Measurements from ENCODE around the gene KIF1A.

Gene KIF1A, protein sequence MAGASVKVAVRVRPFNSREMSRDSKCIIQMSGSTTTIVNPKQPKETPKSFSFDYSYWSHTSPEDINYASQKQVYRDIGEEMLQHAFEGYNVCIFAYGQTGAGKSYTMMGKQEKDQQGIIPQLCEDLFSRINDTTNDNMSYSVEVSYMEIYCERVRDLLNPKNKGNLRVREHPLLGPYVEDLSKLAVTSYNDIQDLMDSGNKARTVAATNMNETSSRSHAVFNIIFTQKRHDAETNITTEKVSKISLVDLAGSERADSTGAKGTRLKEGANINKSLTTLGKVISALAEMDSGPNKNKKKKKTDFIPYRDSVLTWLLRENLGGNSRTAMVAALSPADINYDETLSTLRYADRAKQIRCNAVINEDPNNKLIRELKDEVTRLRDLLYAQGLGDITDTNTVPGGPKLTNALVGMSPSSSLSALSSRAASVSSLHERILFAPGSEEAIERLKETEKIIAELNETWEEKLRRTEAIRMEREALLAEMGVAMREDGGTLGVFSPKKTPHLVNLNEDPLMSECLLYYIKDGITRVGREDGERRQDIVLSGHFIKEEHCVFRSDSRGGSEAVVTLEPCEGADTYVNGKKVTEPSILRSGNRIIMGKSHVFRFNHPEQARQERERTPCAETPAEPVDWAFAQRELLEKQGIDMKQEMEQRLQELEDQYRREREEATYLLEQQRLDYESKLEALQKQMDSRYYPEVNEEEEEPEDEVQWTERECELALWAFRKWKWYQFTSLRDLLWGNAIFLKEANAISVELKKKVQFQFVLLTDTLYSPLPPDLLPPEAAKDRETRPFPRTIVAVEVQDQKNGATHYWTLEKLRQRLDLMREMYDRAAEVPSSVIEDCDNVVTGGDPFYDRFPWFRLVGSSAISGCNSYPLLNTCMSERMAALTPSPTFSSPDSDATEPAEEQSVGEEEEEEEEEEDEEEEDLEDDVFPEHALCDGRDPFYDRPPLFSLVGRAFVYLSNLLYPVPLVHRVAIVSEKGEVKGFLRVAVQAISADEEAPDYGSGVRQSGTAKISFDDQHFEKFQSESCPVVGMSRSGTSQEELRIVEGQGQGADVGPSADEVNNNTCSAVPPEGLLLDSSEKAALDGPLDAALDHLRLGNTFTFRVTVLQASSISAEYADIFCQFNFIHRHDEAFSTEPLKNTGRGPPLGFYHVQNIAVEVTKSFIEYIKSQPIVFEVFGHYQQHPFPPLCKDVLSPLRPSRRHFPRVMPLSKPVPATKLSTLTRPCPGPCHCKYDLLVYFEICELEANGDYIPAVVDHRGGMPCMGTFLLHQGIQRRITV (N-terminal part only)

DNA sequence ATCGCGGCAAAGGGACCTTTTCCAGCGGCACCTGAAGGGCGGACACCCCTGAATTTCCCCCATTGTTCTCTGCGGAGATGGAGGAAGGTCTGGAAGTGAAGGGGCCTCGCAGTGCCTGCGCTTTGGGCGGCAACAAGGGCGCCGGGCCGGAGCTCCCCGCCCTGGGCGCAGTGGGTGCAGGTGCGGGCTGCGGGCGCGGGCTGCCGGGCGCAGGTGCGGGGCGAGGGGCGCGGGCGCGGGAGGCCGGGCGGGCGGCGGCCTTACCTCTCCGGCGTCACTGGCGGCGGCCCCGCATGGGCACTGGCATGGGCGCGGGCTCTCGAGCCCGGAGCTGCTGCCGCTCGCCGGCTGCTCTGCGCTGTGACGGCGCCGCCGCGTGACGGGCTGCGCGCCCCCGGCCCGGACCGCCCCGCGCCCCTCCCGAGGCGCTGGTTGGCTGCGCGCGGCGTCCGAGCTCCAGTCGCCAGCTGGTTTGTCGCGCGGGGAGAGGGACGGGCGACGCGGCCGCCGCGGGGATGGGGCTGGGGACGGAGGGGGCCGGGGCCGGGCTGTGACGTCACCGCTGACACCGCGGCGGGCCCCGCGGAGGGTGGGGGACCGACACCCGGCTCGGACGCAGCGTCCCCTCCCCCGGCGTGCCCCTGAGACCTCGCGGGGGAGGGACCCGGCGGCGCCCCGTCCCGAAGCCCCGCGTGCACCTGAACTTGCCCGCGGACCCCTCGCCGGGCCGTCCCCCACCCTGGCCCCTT lies at the start of gene KIF1A:
TSS of gene KIF1A (minus strand) at position 362 of the 749 bp plus-strand sequence. CDS start 22,467 bp downstream, outside the sequence.
- no peak for DNase-seq (ENCODE audit: low read depth)

- DNase-seq (ENCODE audit: low read depth), result no peak
Observed at GRCh38 chr2:240869109-240869955, 49.3 kb upstream of the KIF1A start.

DNA sequence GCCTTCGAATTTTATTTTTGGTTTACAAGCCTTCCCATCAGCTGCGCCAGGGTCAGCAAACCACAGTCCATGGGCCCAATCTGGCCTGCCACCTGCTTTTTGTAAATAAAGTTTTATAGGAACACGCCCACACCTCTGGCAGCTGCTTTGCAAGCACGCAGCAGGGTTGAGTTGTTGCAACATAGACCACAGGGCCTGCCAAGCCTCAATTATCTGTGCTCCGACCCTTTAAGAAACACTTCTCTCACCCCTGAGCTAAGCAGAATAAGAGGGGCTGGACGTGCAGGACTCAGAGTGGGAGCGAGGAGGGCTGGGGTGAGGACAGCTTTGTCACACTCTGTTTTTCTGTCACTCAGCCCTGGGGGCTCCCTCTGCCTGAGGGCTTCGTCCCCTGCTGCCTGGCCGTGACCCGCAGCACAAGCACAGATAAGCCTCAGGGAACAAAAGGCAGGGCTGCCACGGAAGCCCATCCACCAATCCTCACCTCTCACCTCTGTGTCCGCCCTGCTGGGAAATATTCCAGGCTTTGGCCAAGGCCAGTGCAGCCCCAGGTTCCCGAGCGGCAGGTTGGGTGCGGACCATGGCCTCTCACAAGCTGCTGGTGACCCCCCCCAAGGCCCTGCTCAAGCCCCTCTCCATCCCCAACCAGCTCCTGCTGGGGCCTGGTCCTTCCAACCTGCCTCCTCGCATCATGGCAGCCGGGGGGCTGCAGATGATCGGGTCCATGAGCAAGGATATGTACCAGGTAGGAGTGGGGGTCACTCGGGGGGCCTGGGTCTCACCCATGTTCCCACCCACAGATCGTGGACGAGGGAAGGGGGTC lies 48.5 kb upstream of the KIF1A start, which contains the start of gene AGXT:
TSS of gene AGXT (plus strand) at position 539 of the 823 bp plus-strand sequence. CDS start at position 581, 42 bp downstream.
- no peak for DNase-seq (ENCODE audit: low read depth)

DNA sequence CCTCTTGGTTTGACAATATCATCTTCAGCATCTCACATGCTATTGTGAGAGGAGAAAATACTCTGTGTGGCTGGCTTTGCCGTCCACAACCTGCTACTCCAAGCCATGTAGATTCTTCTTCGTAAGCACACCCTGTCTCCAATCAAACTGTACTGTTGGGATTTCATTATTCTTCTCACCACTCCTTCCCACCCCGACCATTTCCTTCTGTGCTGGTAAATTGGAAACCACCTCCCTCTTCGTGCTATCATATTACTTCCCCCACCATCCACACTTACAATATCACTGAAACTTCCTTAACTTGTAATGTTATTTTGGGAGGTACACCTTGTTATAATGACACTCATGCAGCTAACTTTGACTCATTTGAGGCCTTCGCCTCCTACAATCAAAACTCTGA lies 45.4 kb upstream of the KIF1A start:
- DNase-seq (ENCODE audit: low read depth), result no peak

DNA sequence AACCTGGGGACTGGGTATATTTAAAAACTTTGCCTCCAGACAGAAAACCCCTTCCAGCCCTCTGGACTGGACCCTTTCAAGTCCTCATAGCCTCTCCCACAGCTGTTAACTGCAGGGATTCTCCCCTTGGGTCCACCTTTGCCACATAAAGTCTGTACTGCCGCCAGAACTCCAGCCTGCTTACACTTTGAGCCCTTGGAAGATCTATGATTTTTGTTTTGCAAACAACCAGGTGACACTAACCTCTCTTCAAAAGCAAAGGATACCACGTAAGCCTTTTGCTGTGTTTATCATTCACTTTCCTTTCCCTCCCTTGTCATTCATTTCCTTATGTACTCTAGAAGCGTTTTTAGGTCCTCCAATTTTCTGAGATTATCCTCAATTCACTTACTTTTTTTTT lies 44.5 kb upstream of the KIF1A start:
- DNase-seq (ENCODE audit: low read depth), result no peak

GRCh38 chr2:240861547-240861946 lies 41.5 kb upstream of the KIF1A start:
- DNase-seq (ENCODE audit: low read depth), result no peak

DNA sequence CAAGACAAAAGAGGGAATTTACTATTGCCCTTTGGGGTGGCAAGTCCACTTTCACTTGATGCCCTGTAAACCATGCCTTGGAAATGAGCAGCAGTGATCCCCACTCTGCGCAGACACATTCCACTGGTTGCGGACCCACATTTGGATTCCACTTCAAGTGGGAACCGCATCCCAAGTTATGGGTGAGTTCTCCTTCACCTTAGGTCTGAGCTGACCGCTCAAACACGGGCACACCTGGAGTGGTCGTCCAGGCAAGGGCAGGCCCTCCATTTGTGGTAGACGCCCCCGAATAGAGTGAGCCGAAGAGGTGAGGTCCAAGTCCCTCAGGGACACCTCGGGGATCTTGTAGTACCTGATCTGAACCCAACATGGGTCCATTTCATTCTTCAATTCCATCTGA lies 38.9 kb upstream of the KIF1A start:
- no peak for DNase-seq (ENCODE audit: low read depth)

GRCh38 chr2:240858321-240858720 lies 38.3 kb upstream of the KIF1A start:
- no peak for DNase-seq (ENCODE audit: low read depth)

- no peak for DNase-seq (ENCODE audit: low read depth)
Observed at GRCh38 chr2:240857039-240858008, 37.3 kb upstream of the KIF1A start.

DNA sequence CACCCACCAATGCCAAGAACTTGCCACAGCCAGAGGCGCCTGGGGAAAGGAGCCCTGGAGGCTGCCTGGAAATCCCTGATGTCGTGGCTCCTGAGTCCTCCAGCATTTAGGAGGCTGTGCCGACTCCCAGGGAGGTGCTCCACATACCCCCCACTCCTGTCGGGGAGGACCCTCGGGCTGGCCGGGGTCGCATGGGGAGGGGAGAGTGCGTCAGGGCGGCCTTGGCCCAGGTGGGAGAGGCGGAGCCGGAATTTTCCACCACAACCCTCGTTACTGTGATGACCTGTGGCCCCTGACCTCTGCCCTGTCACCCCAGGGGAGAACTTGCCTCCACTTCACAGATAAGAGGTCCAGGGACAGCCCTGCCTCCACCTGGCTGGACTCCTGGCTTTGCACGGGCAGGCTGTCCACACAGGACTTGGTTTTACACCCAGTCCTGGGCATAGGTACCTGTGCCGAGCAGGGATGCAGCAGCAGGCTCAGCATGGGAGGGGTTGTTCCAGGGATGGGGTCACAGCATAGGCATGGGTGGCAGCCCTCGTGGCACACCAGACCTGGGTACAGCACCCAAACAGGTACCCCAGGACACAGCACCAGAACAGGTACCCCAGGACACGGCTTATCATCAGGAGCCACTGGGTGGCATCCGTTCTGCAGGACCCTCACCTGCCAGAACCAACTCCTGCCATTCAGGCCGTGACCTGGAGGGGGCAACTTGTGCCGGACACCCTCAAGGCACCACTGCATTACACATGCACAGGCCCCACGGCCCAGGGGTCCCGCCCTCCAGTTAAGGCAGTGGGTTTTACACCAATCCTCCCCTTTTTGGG lies 36.3 kb upstream of the KIF1A start:
- DNase-seq (ENCODE audit: low read depth), result no peak

- DNase-seq (ENCODE audit: low read depth), result no peak
Observed at GRCh38 chr2:240855670-240856069, 35.7 kb upstream of the KIF1A start.

GRCh38 chr2:240852671-240853314 lies 32.8 kb upstream of the KIF1A start:
- no peak for DNase-seq (ENCODE audit: low read depth)

GRCh38 chr2:240851078-240851991 lies 31.3 kb upstream of the KIF1A start:
- DNase-seq (ENCODE audit: low read depth), result peak; percentile 47

DNA sequence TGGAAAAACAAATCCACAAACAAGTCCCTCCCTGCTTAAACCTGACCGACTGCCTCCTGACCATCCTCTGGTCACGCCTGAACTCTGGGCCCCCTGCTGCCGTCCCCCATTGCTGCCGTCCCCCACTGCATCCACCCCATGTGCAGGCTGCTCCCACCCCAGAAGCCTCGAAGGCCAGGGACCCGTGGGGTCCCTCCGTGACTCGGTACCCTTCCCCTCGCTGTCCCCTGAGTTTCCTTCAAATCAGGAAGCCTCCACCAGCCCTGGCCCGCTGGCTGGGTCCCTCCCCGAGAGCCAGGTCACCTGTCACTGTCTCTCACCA lies 30.7 kb upstream of the KIF1A start:
- no peak for DNase-seq (ENCODE audit: low read depth)

- DNase-seq (ENCODE audit: low read depth), result no peak
Observed at GRCh38 chr2:240850026-240850425, 30.0 kb upstream of the KIF1A start.

Measured in stromal cell of bone marrow (primary cell).